Measurements from ENCODE around the gene GALNT4.
A peak's percentile ranks its signal among the peaks of the same experiment; 100 is the strongest.

Gene GALNT4

DNA sequence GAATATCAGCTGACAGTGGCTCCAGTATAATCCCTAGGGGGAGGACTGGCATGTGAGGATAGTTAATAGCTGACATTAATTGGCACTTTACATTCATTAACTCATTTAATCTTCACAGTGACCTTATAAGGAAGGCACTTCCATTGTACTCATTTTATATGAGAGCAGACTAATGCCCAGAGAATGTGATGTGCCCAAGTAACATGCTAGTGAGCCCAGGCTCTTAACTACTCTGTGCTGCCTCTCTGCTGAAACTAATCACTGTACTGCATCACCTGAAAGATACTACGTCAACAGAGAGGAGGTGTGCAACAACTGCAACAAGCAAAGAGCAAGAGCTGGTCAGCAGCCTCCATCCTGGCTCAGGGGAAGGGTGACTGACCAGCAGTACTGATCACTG is 40.1 kb downstream of the GALNT4 start:
- no peaks in the 10 kb centered on the region for H3K9me3 Mint-ChIP-seq

DNA sequence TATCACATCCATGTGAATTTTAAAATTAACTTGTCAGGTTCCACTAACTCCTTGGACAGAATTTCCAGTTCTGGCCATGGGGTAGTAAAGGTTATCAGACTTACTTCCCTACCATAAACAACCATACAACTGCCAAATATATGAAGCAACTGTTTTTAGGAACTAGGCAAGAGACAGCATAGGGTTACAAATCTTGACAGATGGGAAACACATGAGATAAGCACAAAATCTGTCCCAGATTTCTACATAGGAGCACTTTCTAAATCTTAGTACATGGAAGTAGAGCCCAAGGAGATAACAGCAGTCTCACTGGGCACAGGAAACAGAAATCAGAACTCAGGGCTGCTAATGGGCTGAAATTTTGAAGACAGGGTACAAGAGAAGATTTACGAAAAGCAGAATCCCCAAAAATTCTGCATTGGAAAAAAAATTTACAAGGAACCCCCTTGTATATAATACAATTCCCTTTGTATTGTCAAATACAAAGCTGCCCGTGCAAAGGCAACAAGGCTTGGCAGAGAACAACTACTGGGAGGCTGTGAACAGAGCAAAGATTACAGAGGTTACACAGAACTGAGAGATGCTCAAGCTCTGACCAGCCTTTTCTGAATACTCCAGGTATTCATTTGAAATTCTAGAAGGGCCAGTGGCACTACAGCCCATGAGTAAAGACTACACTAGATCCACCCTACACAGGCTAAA is 43.2 kb downstream of the GALNT4 start:
- H3K9me3 Mint-ChIP-seq = no peaks in the 10 kb centered on the region
- H3K36me3 Mint-ChIP-seq = peaks cover 11% of the 10 kb centered on the region
- no peaks in the 10 kb centered on the region for H3K27me3 Mint-ChIP-seq
- no peak overlapping the region for H3K4me3 Mint-ChIP-seq
- no peak overlapping the region for H3K27ac Mint-ChIP-seq
- peaks cover 16% of the 10 kb centered on the region for H3K4me1 Mint-ChIP-seq

More for the DNA sequence above, 40.1 kb downstream of the GALNT4 start:
- peaks cover 7% of the 10 kb centered on the region for H3K4me1 Mint-ChIP-seq
- H3K4me3 Mint-ChIP-seq = no peak overlapping the region
- peaks cover 14% of the 10 kb centered on the region for H3K36me3 Mint-ChIP-seq
- no peaks in the 10 kb centered on the region for H3K27me3 Mint-ChIP-seq
- H3K27ac Mint-ChIP-seq = peak overlapping the region; percentile 18

DNA sequence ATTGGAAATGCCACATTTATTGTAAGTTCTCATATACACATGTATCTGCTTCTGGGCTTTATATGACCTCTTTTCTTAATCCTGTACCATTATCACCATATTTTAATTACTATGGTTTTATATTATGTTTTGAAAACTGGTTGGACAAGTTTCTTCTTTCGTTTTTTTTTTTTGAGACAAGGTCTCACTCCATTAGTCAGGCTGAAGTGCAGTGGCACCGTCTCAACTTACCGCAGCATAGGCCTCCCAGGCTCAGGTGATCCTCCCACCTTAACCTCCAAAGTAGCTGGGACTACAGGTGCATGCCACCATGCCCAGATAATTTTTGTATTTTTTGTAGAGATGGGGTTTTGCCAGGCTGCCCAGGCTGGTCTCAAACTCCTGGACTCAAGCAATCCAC is 44.6 kb downstream of the GALNT4 start:
- Mint-ChIP-seq H3K36me3 (peaks cover 3% of the 10 kb centered on the region), H3K4me3 (no peak overlapping the region), H3K9me3 (no peaks in the 10 kb centered on the region), H3K27me3 (no peaks in the 10 kb centered on the region), H3K4me1 (peaks cover 10% of the 10 kb centered on the region), H3K27ac (no peak overlapping the region)

DNA sequence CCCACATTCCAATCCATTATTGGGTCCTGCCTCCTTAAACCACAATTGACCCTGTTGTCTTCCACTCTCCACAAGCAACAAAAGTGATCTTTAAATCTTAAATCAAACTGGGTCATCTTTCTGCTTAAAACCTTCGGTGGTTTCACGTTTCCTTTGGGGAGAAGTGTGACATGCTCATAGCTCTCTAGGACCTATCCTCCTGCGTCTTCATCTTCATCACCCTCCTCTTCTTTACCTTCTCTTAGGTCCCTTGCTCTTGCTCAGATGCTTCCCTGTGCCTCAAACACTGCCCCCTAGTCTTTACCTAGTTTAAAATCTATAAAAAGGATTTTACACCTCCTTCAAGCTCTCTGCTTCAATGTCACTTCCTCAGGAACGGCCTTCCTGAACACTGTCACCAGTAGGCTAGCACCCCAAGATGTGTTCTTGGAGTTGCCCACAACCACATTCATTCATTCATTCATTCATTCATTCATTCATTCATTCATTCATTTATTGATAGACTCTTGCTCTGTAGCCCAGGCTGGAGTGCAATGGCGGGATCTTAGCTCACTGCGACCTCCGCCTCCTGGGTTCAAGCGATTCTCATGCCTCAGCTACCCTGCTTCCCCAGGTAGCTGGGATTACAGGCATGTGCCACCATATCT is 46.8 kb downstream of the GALNT4 start:
- Mint-ChIP-seq H3K9me3 (no peaks in the 10 kb centered on the region), H3K27me3 (no peaks in the 10 kb centered on the region), H3K4me1 (peaks cover 17% of the 10 kb centered on the region), H3K4me3 (no peak overlapping the region), H3K36me3 (no peaks in the 10 kb centered on the region), H3K27ac (no peak overlapping the region)

DNA sequence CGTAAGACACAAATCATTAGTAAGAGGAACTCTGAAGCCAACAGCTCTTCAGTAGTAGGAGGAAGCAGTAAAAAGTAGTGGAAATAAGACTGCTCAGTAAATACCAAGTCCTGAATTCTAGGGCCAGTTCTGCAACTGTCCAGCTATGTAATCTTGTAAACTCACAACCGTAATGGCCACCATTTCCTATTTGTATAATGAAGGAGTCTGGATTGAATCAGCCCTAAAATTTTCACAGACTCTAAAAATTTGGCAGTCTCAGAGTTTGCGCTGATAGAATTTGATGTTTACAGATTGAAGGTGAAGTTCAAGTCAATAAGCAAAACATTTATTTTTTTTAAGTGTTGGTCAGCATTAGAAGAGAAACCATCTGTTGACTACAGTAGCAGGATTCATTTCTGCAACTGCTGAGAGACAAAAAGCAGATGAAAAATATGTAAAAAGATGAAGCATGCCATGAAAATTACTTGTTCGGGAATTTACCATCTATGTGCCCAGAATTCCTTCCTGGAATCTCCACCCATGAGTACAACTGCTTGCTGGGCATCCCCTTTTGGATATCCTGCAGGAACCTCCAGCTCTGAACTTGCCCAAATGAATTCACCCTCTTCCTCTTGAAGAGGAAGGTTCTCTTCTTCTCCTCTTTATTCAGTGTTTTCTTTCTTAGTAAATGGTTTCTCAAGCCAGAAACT is 47.5 kb downstream of the GALNT4 start:
- no peaks in the 10 kb centered on the region for H3K27me3 Mint-ChIP-seq
- H3K4me1 Mint-ChIP-seq = peaks cover 23% of the 10 kb centered on the region
- no peak overlapping the region for H3K27ac Mint-ChIP-seq
- H3K9me3 Mint-ChIP-seq = no peaks in the 10 kb centered on the region
- no peaks in the 10 kb centered on the region for H3K36me3 Mint-ChIP-seq
- H3K4me3 Mint-ChIP-seq = no peak overlapping the region

DNA sequence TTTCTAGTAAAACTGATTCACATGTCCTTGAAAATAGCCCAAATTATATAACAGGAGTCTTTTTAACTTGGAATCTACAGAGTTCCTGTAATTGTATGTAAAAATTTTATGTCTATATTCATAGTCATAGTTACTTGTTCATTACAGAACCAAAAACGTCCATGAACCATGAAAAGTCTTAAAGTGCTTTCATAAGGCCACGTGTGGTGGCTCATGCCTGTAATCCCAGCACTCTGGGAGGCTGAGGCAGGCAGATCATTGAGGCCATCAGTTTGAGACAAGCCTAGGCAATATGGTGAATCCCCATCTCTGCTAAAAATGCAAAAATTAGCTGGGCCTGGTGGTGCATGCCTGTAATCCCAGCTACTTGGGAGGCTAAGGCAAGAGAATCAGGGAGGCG is 48.4 kb downstream of the GALNT4 start:
- Mint-ChIP-seq H3K27ac (no peak overlapping the region), H3K4me1 (peaks cover 27% of the 10 kb centered on the region), H3K36me3 (no peaks in the 10 kb centered on the region), H3K9me3 (no peaks in the 10 kb centered on the region), H3K27me3 (no peaks in the 10 kb centered on the region), H3K4me3 (no peak overlapping the region)

DNA sequence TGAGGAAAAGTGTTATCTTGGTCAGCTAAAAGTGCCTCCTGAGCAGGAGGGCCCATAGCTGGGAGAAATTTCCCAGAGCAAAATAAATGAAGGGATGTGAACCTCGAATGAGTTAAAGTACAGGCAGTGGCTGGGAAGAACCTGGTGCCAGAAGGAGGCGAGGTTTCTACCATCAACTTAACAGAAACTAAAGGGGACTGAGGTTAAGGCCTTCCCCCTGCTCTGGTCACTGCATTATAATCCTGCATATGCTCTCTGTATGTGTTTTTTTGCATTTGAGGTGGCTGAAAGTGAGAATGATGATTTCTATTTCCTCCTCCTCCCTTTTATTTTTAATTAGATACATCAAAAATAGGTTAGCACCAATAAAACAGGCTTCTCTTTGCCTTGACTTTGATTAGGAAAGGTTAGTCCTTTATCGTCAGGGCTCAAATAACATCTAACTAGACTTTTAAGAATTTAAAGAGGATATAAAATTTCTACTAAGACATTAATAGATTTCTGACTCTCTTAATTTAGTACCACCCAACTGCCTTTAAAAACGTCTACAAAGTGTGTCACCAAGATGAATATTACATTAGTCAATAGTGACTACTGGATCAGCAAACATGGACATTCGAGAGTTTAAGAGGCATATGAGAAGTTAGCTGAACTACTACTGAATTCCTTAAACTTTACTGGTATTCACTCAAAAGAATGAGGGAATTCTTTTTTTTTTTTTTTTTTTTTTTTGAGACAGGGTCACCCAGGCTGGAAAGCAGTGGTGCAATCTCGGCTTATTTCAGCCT is 49.2 kb downstream of the GALNT4 start:
- H3K4me3 Mint-ChIP-seq = no peak overlapping the region
- no peaks in the 10 kb centered on the region for H3K36me3 Mint-ChIP-seq
- no peak overlapping the region for H3K27ac Mint-ChIP-seq
- no peaks in the 10 kb centered on the region for H3K27me3 Mint-ChIP-seq
- H3K9me3 Mint-ChIP-seq = no peaks in the 10 kb centered on the region
- H3K4me1 Mint-ChIP-seq = peaks cover 36% of the 10 kb centered on the region

DNA sequence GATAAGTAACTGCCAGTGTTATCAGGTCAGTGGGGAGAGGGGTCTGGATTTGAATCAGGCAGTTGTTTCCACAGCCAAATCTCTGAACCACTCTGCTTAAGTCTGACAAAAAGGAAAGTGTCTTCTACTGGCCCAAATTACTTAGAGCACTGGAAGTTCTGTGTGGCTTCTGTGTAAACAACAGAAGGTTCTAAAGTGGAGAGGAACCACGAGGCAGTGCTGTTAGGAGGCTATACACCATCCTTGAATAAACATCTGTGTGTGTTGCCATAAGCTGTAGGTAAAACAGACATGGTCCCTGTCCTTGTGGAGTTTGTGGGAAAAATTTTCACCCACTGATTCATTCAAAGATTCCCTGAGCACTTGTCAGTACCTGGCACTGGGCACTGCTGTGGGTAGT is 50.0 kb downstream of the GALNT4 start:
- peak overlapping the region; percentile 14 for H3K27ac Mint-ChIP-seq
- no peaks in the 10 kb centered on the region for H3K9me3 Mint-ChIP-seq
- H3K4me3 Mint-ChIP-seq = no peak overlapping the region
- no peaks in the 10 kb centered on the region for H3K27me3 Mint-ChIP-seq
- H3K4me1 Mint-ChIP-seq = peaks cover 40% of the 10 kb centered on the region
- no peaks in the 10 kb centered on the region for H3K36me3 Mint-ChIP-seq
